Right atrium auricular region (tissue), 2 donors: ENCODE measurements around the gene OXNAD1. TPM values are rescaled to one million over a fixed set of nuclear protein-coding genes. Genes with fewer than 3 reads are reported as not detected.

Source experiments
- DNase-seq: peaks from one replicate; pipeline ENCODE4 v3.0.0-alpha.2; 2019; ENCODE audit warnings: low spot score
- H3K27ac ChIP-seq, 2 donors: fragments of 200-600 bp; sonication (generic); 1 replicate in 1 of 2; 2 replicates in 1 of 2; pipeline ENCODE4 v1.5.1; 2016 to 2019
- H3K27me3 ChIP-seq, 2 donors: fragments of 200-600 bp; sonication (generic); one replicate each; pipeline versions ENCODE4 v1.5.1 to v1.6.0; 2017 to 2019
- H3K36me3 ChIP-seq: fragments of 200-600 bp; sonication (generic); one replicate; pipeline ENCODE4 v1.5.1; 2016
- H3K4me1 ChIP-seq, 2 donors: fragments of 200-600 bp; sonication (generic); one replicate each; pipeline versions ENCODE4 v1.5.1 to v1.6.0; 2017 to 2019
- H3K4me3 ChIP-seq, 2 donors: fragments of 200-600 bp; sonication (generic); 1 replicate in 1 of 2; 2 replicates in 1 of 2; pipeline ENCODE4 v1.5.1; 2017 to 2019; ENCODE audit warnings: mild to moderate bottlenecking in 1 of 2, moderate library complexity in 1 of 2
- H3K9me3 ChIP-seq, 2 donors: fragments of 200-600 bp; sonication (generic); one replicate each; pipeline ENCODE4 v1.5.1; 2019
- CTCF ChIP-seq, 2 donors: fragments of 200-600 bp; sonication (generic); IDR thresholded peaks; one replicate each; pipeline ENCODE4 v1.5.1; 2019; ENCODE audit warnings: antibody characterized with exemption in 2 of 2
- total RNA-seq, 2 donors: library from RNA; depleted of rRNA; stranded (reverse); fragments of >200 nt; gene quantifications; one replicate each; pipeline ENCODE4 v1.1.0, GENCODE V29; 2016

OXNAD1 gene
- total RNA-seq, 2 donors from 2014 or later, result 9.8 to 15.7 TPM

DNA sequence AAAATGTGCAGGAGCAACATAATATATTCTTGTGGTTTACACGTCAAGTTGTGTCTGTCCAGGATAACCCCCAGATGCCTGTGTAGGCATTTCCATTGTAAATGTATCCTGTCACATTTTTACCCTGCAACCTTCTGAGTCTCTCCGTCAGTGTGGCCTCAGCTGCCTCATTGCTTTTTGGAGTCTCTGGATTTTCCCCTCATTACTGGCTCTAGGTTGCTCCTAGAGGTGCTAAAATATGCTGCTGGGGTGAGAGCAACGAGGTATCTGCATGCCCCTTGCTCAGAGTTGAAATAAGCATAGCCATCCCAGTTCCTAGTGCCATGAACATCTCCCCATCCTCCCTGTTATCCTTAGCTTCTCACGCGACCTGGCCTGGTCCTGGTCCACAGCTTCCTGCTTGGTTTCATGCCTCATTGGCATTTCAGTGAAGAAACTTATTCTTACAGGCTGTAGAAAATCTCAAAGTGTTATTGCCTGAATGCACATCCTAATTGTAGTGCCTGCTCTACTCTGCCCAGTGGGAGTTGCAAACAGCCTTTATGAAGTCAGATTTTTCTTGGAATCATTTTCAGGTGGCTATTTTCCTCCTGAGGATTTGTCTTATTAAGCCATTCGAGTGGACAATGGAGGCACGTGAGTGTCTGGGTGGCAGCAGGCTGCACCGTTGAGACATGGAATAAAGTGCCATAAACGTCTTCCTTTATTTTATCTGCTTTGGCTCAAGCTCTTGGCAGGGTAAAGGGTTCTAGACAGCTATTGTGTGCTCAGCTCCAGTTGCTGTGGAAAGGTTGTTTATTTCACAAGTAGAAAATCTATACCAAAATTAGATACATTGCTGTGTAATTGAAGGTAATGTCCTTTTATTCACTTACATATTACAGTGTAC is 33.2 kb downstream of the OXNAD1 start:
- H3K27me3 ChIP-seq, result no peaks in the 10 kb centered on the region
- peaks cover 0 to 11% of the 10 kb centered on the region in 2 donors for H3K4me1 ChIP-seq
- H3K9me3 ChIP-seq, result no peaks in the 10 kb centered on the region
- no peak overlapping the region for H3K27ac ChIP-seq
- H3K4me3 ChIP-seq, result no peak overlapping the region
- H3K36me3 ChIP-seq, result no peaks in the 10 kb centered on the region
- TF ChIP-seq CTCF (IDR thresholded peaks at IDR 0.05), result no peak
- no peak for DNase-seq

- TF ChIP-seq CTCF (IDR thresholded peaks at IDR 0.05), result no peak
- H3K27me3 ChIP-seq, result no peaks in the 10 kb centered on the region
- no peak overlapping the region for H3K27ac ChIP-seq
- no peaks in the 10 kb centered on the region for H3K36me3 ChIP-seq
- DNase-seq, result no peak
- no peaks in the 10 kb centered on the region for H3K9me3 ChIP-seq
- H3K4me3 ChIP-seq, result no peak overlapping the region
- H3K4me1 ChIP-seq, result peaks cover 0 to 11% of the 10 kb centered on the region in 2 donors
Observed at GRCh38 chr3:16298891-16299290, 33.9 kb downstream of the OXNAD1 start.

- Histone ChIP-seq H3K4me1 (peaks cover 0 to 11% of the 10 kb centered on the region in 2 donors), H3K27ac (no peak overlapping the region), H3K9me3 (no peaks in the 10 kb centered on the region), H3K27me3 (no peaks in the 10 kb centered on the region), H3K36me3 (no peaks in the 10 kb centered on the region), H3K4me3 (no peak overlapping the region)
- DNase-seq, result no peak
- no peak for TF ChIP-seq CTCF (IDR thresholded peaks at IDR 0.05)
Observed at GRCh38 chr3:16299746-16300145, 34.7 kb downstream of the OXNAD1 start.

DNA sequence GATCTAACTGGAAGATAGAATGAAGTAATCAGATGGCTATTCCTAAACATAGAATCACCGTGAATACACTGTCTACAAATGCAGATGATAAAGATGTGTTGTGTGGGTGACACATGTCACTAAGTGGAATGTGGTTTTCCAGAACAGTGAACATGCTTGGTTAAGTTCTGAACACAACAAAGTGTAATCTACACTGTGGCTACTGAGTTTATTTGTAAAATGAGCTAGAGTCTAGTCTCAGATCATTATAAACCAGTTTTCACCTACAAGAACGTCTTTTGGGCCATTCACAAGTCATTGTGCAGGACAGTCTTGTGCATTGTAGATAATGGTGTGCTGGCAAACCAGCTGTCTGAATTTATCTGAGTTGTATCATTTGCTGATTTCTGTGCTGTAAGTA is 35.3 kb downstream of the OXNAD1 start:
- DNase-seq, result no peak
- TF ChIP-seq CTCF (IDR thresholded peaks at IDR 0.05), result no peak
- H3K27me3 ChIP-seq, result no peaks in the 10 kb centered on the region
- H3K9me3 ChIP-seq, result no peaks in the 10 kb centered on the region
- H3K4me1 ChIP-seq, result peaks cover 0 to 16% of the 10 kb centered on the region in 2 donors
- H3K27ac ChIP-seq, result no peak overlapping the region
- no peaks in the 10 kb centered on the region for H3K36me3 ChIP-seq
- no peak overlapping the region for H3K4me3 ChIP-seq

GRCh38 chr3:16300881-16301359 is 35.9 kb downstream of the OXNAD1 start:
- H3K27me3 ChIP-seq, result no peaks in the 10 kb centered on the region
- no peak for TF ChIP-seq CTCF (IDR thresholded peaks at IDR 0.05)
- H3K27ac ChIP-seq, result no peak overlapping the region
- no peaks in the 10 kb centered on the region for H3K9me3 ChIP-seq
- no peaks in the 10 kb centered on the region for H3K36me3 ChIP-seq
- peaks cover 0 to 17% of the 10 kb centered on the region in 2 donors for H3K4me1 ChIP-seq
- no peak for DNase-seq
- H3K4me3 ChIP-seq, result no peak overlapping the region
